DND-41 (cell line): ENCODE data around the gene RING1.
"Not testable (repeated sequence)": the region's sequence is repeated elsewhere in the genome, so short reads cannot be mapped to it uniquely, and the experiment has no call there.

Experiments used
- ATAC-seq: fragments of 200-7000 bp; cut with Tn5 transposase; 3 replicates; pipeline ENCODE4 v1.9.1; 2021; ENCODE audit warnings: low read depth; ENCODE audit not compliant: insufficient read depth
- DNase-seq: peaks from one replicate; pipeline ENCODE4 v3.0.0-alpha.2; 2020
- H2AFZ ChIP-seq: 2 replicates; pipeline ENCODE4 v1.6.0; 2012; ENCODE audit warnings: low read depth, low read length
- H3K27ac ChIP-seq: 2 replicates; pipeline ENCODE4 v1.5.1; 2012; ENCODE audit warnings: low read length, inconsistent platforms
- H3K27me3 ChIP-seq: fragments of 200-600 bp; sonication (generic); 2 replicates; pipeline ENCODE4 v1.6.0; 2012; ENCODE audit warnings: low read length, mild to moderate bottlenecking, inconsistent platforms; ENCODE audit not compliant: insufficient read depth, poor library complexity
- H3K36me3 ChIP-seq: 2 replicates; pipeline ENCODE4 v1.5.1; 2012; ENCODE audit warnings: low read length, inconsistent platforms; ENCODE audit not compliant: insufficient read depth
- H3K4me1 ChIP-seq: 2 replicates; pipeline ENCODE4 v1.5.1; 2012; ENCODE audit warnings: mild to moderate bottlenecking, low read length; ENCODE audit not compliant: insufficient read depth
- H3K4me2 ChIP-seq: 2 replicates; pipeline ENCODE4 v1.6.0; 2012; ENCODE audit warnings: mild to moderate bottlenecking, moderate library complexity, low read length, inconsistent platforms; ENCODE audit not compliant: insufficient read depth
- H3K4me3 ChIP-seq, 2 experiments: fragments of 200-600 bp in 1 of 2; shearing (Covaris generic) in 1 of 2; 2 replicates each; pipeline ENCODE4 v1.5.1; 2012 to 2016; ENCODE audit warnings: inconsistent platforms in 2 of 2, low read length in 2 of 2, mild to moderate bottlenecking in 2 of 2, low read depth in 1 of 2, moderate library complexity in 1 of 2
- H3K79me2 ChIP-seq: 2 replicates; pipeline ENCODE4 v1.6.0; 2012; ENCODE audit warnings: low read length, inconsistent platforms; ENCODE audit not compliant: insufficient read depth
- H3K9ac ChIP-seq: 2 replicates; pipeline ENCODE4 v1.6.0; 2012; ENCODE audit warnings: low read depth, mild to moderate bottlenecking, inconsistent platforms, low read length, moderate library complexity
- H3K9me3 ChIP-seq: 2 replicates; pipeline ENCODE4 v1.5.1; 2012; ENCODE audit warnings: low read length, moderate library complexity, mild to moderate bottlenecking, inconsistent platforms; ENCODE audit not compliant: insufficient read depth, severe bottlenecking
- H4K20me1 ChIP-seq: 2 replicates; pipeline ENCODE4 v1.6.0; 2012; ENCODE audit warnings: low read length; ENCODE audit not compliant: insufficient read depth
- CTCF ChIP-seq: IDR thresholded peaks from 2 replicates; pipeline ENCODE4 v1.5.1; 2012; ENCODE audit warnings: borderline replicate concordance, low read length, moderate library complexity, mild to moderate bottlenecking; ENCODE audit not compliant: poor library complexity, severe bottlenecking; ENCODE audit errors: extremely low read depth
- EZH2 ChIP-seq: IDR thresholded peaks from 3 replicates; pipeline ENCODE4 v1.6.1; 2012; ENCODE audit warnings: borderline replicate concordance, low read depth, mild to moderate bottlenecking, moderate library complexity, low read length, inconsistent platforms; ENCODE audit not compliant: severe bottlenecking

The RING1 gene

GRCh38 chr6:33217681-33218080, 9.4 kb downstream of the RING1 start:
- peaks cover 31% of the 10 kb centered on the region for H3K27me3 ChIP-seq
- TF ChIP-seq CTCF (no peak), EZH2 (no peak)
- no peak overlapping the region for H3K9ac ChIP-seq

GRCh38 chr6:33226503-33227120, 18.3 kb downstream of the RING1 start:
- not testable (repeated sequence) for H3K4me3 ChIP-seq, H3K27ac ChIP-seq, H3K9ac ChIP-seq, DNase-seq, ATAC-seq, H3K36me3 ChIP-seq, H3K79me2 ChIP-seq, H4K20me1 ChIP-seq, H2AFZ ChIP-seq, H3K4me1 ChIP-seq, H3K27me3 ChIP-seq, H3K4me2 ChIP-seq, H3K9me3 ChIP-seq

More at GRCh38 chr6:33217681-33218080, 9.4 kb downstream of the RING1 start:
- Histone ChIP-seq H3K9me3 (no peaks in the 10 kb centered on the region), H3K79me2 (no peaks in the 10 kb centered on the region), H3K27ac (no peak overlapping the region), H3K36me3 (no peaks in the 10 kb centered on the region), H4K20me1 (peaks cover 3% of the 10 kb centered on the region; the same call in 1 of the 2 replicates), H2AFZ (no peak overlapping the region), H3K4me2 (no peak overlapping the region), H3K4me1 (peaks cover 12% of the 10 kb centered on the region), H3K4me3 (no peak overlapping the region)
- ATAC-seq, result no peak
- DNase-seq, result no peak

GRCh38 chr6:33235221-33235634, 26.9 kb downstream of the RING1 start:
- ATAC-seq (no peak), DNase-seq (no peak)
- no peaks in the 10 kb centered on the region for H3K36me3 ChIP-seq
- H3K79me2 ChIP-seq, result no peaks in the 10 kb centered on the region
- no peak overlapping the region for H3K4me2 ChIP-seq
- H2AFZ ChIP-seq, result no peak overlapping the region
- TF ChIP-seq EZH2, result no peak
- no peak for TF ChIP-seq CTCF
- H3K27me3 ChIP-seq, result peaks cover 25% of the 10 kb centered on the region
- H4K20me1 ChIP-seq, result no peaks in the 10 kb centered on the region
- no peak overlapping the region for H3K4me3 ChIP-seq
- no peak overlapping the region for H3K9ac ChIP-seq
- no peak overlapping the region for H3K27ac ChIP-seq
- no peaks in the 10 kb centered on the region for H3K4me1 ChIP-seq
- no peaks in the 10 kb centered on the region for H3K9me3 ChIP-seq

GRCh38 chr6:33236328-33236727, 28.0 kb downstream of the RING1 start:
- H4K20me1 ChIP-seq, result no peaks in the 10 kb centered on the region
- no peak overlapping the region for H2AFZ ChIP-seq
- no peak for DNase-seq
- no peaks in the 10 kb centered on the region for H3K36me3 ChIP-seq
- no peaks in the 10 kb centered on the region for H3K79me2 ChIP-seq
- H3K27ac ChIP-seq, result no peak overlapping the region
- H3K27me3 ChIP-seq, result peaks cover 25% of the 10 kb centered on the region
- TF ChIP-seq EZH2, result no peak
- TF ChIP-seq CTCF, result no peak
- H3K4me1 ChIP-seq, result no peaks in the 10 kb centered on the region
- H3K9ac ChIP-seq, result no peak overlapping the region
- no peak for ATAC-seq
- H3K9me3 ChIP-seq, result no peaks in the 10 kb centered on the region
- no peak overlapping the region for H3K4me2 ChIP-seq
- H3K4me3 ChIP-seq, result no peak overlapping the region
